Measurements from ENCODE around the gene PRKAG2.

GRCh38 chr7:151820491-151821105, 56.3 kb downstream of the PRKAG2 start:
- TF ChIP-seq POLR2A (IDR thresholded peaks at IDR 0.05; ENCODE audit: low read depth, low read length) (no peak), POLR2AphosphoS5 (IDR thresholded peaks at IDR 0.05; ENCODE audit: low read depth, low read length) (no peak), SPI1 (IDR thresholded peaks at IDR 0.05; ENCODE audit: low read depth, low read length) (no peak), TAF1 (IDR thresholded peaks at IDR 0.05; ENCODE audit: low read depth, low read length) (no peak), PAX5 (IDR thresholded peaks at IDR 0.05; ENCODE audit: insufficient read depth, low read length, severe bottlenecking) (no peak)

Data from GM12891 (cell line).